Pancreas (tissue), 10 donors: ENCODE data around the gene PCDHAC2. TPM values are rescaled to one million over a fixed set of nuclear protein-coding genes. Genes with fewer than 3 reads are reported as not detected.

ENCODE experiments used
- ATAC-seq, 4 donors: fragments of 200-7000 bp; cut with Tn5 transposase; one replicate each; pipeline versions ENCODE4 v1.8.0 to v1.9.1; 2020; ENCODE audit warnings: mild to moderate bottlenecking in 4 of 4, moderate library complexity in 4 of 4
- DNase-seq, 6 donors: peaks; one replicate each; pipeline ENCODE4 v3.0.0-alpha.2; 2020
- FAIRE-seq: peaks from 2 replicates; lab custom pipeline; 2012; peaks lifted over from hg19 to GRCh38; lab: Jason Lieb, UNC
- H3K27ac ChIP-seq, 4 donors: fragments of 200-600 bp; sonication (generic); 1 replicate in 3 of 4; 2 replicates in 1 of 4; pipeline versions ENCODE4 v1.5.0 to v1.8.0; 2020
- H3K27me3 ChIP-seq, 4 donors: fragments of 200-600 bp; one replicate each; pipeline ENCODE4 v1.8.0; 2021
- H3K36me3 ChIP-seq, 3 donors: fragments of 200-600 bp; sonication (generic) in 1 of 3; one replicate each; pipeline versions ENCODE4 v1.5.0 to v1.8.0; 2020 to 2021
- H3K4me1 ChIP-seq, 3 donors: fragments of 200-600 bp; one replicate each; pipeline ENCODE4 v1.8.0; 2021
- H3K4me3 ChIP-seq, 4 donors: fragments of 200-600 bp; sonication (generic) in 2 of 4; one replicate each; pipeline versions ENCODE4 v1.5.0 to v1.8.0; 2020 to 2021
- H3K9me3 ChIP-seq, 4 donors: fragments of 200-600 bp; one replicate each; pipeline ENCODE4 v1.8.0; 2021
- CTCF ChIP-seq, 4 donors: fragments of 200-600 bp; sonication (generic) in 3 of 4; IDR thresholded peaks; one replicate each; pipeline versions ENCODE4 v1.5.0 to v1.8.0; 2021; ENCODE audit warnings: antibody characterized with exemption in 4 of 4
- WGBS, 2 donors: extraction: QIAGEN DNeasy Blood & Tissue Kit; methylation state at CpG; one replicate each; pipeline ENCODE4 v1.1.7; 2013; 5-methylcytosine and 5-hydroxymethylcytosine counted together
- intact Hi-C, 3 donors: fragments of 100-400 bp; cut with DNase I; formaldehyde crosslinking; loops; one replicate each; pipeline versions ENCODE4 v1.11.1 to v1.14.2; 2022
- polyA plus RNA-seq, 2 donors: library from polyadenylated mRNA; stranded (reverse); fragments of 200-250 nt; gene quantifications; one replicate each; pipeline ENCODE4 v1.2.3, GENCODE V29; 2013
- total RNA-seq, 6 donors: library from RNA; stranded (reverse); fragmentation: NEBNext Ultra II Directional in 4 of 6; extraction: Animal tissue kit (Norgen Biotek cat#: 25700) in 4 of 6; gene quantifications; one replicate each; pipeline versions ENCODE4 v1.2.1 to v1.2.4, GENCODE V29; 2021 to 2023
- donor health status: healthy with polysubstance abuse.
- donor health status: DM: no; HTN: no; CAD: no; lungs with moderate emphysema.
- donor health status: DM: no; HTN: no; CAD: no.
- donor health status: control.
- donor health status: control.
- donor health status: Bipolar disorder and iron deficiency.
- donor health status: DM: yes; HTN: yes; CAD: no.
- donor health status: DM: no; HTN: no; CAD: no.
- donor health status: DM: no; HTN: no; CAD: no.
- donor health status: DM: yes; HTN: yes; CAD: no.

Gene PCDHAC2
- total and polyA plus RNA-seq, 8 donors: 0.08 to 1.1 (median 0.68) TPM

DNA sequence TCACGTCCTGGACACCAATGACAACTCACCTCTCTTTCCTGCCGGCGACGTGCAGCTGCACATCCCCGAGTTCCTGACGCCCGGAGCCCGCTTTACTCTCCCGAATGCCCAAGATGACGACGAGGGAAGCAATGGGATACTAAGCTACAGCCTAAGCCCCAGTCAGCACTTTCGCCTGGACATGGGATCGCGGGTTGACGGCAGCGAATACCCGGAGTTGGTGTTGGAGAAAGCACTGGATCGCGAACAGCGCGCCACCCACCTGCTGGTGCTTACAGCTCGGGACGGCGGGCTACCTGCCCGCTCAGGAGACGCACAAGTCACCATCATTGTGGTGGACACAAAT lies 39.1 kb upstream of the PCDHAC2 start:
- H3K9me3 ChIP-seq: no peaks in the 10 kb centered on the region
- H3K27ac ChIP-seq: peak overlapping the region in 3 of 4 donors; percentile 14 to 62 (median 28)
- DNase-seq (peak; percentile 13 to 68 (median 28)), FAIRE-seq (no peak), ATAC-seq (peak; percentile 27 to 56 (median 33))
- H3K4me1 ChIP-seq: peaks cover 0 to 2% (median 0%) of the 10 kb centered on the region in 3 donors
- no peaks in the 10 kb centered on the region for H3K27me3 ChIP-seq
- WGBS, 2 donors: 6% methylated on average over 26 of the region's 26 CpGs
- peak overlapping the region; percentile 26 to 63 (median 40) for H3K4me3 ChIP-seq
- H3K36me3 ChIP-seq: no peaks in the 10 kb centered on the region
- intact Hi-C loops: no loop called here
- no peak for TF ChIP-seq CTCF (IDR thresholded peaks at IDR 0.05)

DNA sequence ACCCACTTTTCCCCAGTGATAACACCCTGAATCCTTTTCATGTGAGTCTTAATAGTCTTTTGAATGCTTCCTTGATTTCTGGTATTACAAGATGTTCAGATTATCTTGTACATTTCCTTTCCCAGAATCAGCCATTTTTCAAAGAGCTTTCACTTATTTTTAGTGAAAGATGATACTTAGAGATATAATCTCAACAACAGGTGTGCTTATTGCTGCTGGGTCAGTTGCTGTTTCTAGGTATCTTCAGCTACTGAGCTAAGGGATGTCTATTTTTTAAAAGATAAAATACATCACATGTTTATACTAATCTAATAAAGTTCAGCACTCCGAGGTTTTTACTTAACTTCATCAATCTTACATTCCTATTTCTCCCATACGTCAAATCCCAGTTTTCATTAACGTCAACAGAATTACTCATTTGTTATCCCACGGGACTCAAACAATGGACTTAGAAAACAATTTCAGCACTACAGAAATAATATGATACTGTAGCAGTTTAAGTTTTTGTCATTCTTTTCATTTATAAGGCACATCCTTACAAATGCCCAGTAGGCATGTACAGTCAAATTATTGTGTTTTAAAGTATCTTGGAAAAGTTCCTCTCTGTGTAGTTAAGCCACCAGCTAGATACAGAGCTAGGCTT lies 31.2 kb upstream of the PCDHAC2 start:
- Histone ChIP-seq H3K4me3 (no peak overlapping the region), H3K27ac (no peak overlapping the region), H3K27me3 (no peaks in the 10 kb centered on the region), H3K36me3 (no peaks in the 10 kb centered on the region), H3K9me3 (no peaks in the 10 kb centered on the region), H3K4me1 (no peaks in the 10 kb centered on the region)
- ATAC-seq: no peak
- no peak for TF ChIP-seq CTCF (IDR thresholded peaks at IDR 0.05)
- FAIRE-seq: no peak
- 65 to 67% methylated on average over 4 of the region's 4 CpGs for WGBS, 2 donors
- intact Hi-C loops: no loop called here
- no peak for DNase-seq

DNA sequence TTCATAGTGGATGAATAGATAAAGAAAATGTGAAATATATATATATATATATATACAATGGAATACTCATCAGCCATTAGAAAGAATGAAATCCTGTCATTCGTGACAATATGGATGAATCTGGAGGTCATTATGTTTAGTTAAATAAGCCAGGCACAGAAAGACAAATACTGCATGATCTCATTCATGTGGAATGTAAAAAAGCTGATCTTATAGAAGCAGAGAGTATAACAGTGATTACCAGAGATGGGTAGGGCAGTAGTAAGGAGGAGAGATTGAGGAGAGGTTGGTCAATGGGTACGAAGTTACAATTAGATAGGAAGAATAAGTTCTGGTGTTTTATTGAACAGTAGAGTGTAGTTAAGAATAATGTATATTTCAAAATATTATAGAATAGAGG lies 19.7 kb upstream of the PCDHAC2 start:
- FAIRE-seq: no peak
- intact Hi-C loops: no loop called here
- Histone ChIP-seq H3K4me3 (no peak overlapping the region), H3K4me1 (no peaks in the 10 kb centered on the region), H3K27me3 (no peaks in the 10 kb centered on the region), H3K9me3 (no peaks in the 10 kb centered on the region), H3K27ac (no peak overlapping the region), H3K36me3 (no peaks in the 10 kb centered on the region)
- no peak for ATAC-seq
- WGBS, 2 donors: 29 to 55% methylated on average over 2 of the region's 2 CpGs
- DNase-seq: no peak
- TF ChIP-seq CTCF (IDR thresholded peaks at IDR 0.05): no peak

DNA sequence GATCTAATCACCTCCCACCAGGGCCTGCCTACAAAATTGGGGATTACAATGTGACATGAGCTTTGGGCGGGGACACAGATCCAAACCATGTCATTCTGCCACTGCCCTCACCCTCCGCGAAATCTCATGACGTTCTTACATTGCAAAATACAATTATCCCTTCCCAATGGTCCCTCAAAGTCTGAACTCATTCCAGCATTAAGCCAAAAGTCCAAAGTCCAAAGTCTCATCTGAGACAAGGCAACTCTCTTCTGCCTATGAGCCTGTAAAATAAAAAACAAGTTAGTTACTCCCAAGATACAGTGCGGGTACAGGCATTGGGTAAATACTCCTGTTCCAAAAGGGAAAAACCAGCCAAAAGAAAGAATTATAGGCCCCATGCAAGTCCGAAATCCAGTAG lies 14.6 kb upstream of the PCDHAC2 start:
- no peak for FAIRE-seq

More for the DNA sequence above, 14.6 kb upstream of the PCDHAC2 start:
- TF ChIP-seq CTCF (IDR thresholded peaks at IDR 0.05): no peak
- no peaks in the 10 kb centered on the region for H3K9me3 ChIP-seq
- intact Hi-C loops: no loop called here
- WGBS, 2 donors: 67 to 75% methylated on average over 6 of the region's 6 CpGs
- H3K4me1 ChIP-seq: no peaks in the 10 kb centered on the region
- DNase-seq: no peak
- ATAC-seq: no peak
- no peaks in the 10 kb centered on the region for H3K36me3 ChIP-seq
- H3K27ac ChIP-seq: no peak overlapping the region
- H3K27me3 ChIP-seq: no peaks in the 10 kb centered on the region
- H3K4me3 ChIP-seq: no peak overlapping the region
